Choroid plexus epithelial cell (primary cell): Measurements from ENCODE around the gene SPSB2.

Experiments used
- DNase-seq: peaks from one replicate; pipeline ENCODE4 v3.0.0-alpha.2; 2010; ENCODE audit warnings: low read depth
- H3K4me3 ChIP-seq: 2 replicates; pipeline ENCODE4 v1.5.1; 2011; ENCODE audit warnings: low read depth, mild to moderate bottlenecking, control low read depth, low read length, moderate library complexity
- TF ChIP-seq, protein P1 (sequence below): conservative IDR thresholded peaks from 2 replicates; pipeline ENCODE4 v1.5.1; 2011; ENCODE audit warnings: low read depth, mild to moderate bottlenecking, control low read depth, inconsistent platforms, low read length, moderate library complexity

The SPSB2 gene

DNA sequence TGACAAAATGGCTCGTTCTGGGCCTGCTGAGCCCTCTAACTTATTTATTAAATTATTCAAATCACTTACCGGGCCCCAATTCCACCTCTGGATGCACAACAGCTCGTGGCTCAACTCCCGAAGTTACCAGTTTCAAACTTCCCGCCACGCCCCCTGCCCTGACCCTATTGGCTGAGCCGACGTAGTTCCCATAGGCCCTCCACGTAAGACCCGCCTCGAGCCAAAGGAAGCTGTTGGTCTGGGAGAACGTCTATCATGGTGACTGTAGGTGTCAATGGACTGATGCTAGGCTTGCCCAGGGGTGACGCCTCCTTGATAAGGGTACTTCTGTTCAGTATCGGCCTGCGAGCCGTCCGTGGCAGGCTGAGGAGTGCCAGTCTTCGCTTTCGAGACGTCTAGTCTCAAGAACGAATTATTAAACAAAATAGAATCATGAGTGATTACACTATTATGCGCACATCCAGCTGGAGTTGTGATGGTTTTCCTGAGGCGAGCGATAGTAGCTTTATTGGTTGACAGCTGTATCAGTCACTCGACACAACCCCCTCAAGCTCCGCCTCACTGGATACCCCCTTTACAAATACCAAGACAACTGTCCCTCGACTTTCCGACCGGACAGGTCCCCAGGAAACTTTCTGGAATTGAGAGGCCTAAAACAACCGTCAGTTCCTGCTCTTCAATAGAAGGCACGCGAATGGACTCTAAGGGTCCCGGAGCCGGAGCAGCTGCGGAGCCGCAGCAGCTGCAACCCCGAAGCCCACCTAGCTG is 21.8 kb downstream of the SPSB2 start, which contains the start of gene CDCA3:
Gene CDCA3 (minus strand): TSS at position 134 of the 768 bp plus-strand sequence. CDS start 334 bp downstream, outside the sequence.
- H3K4me3 ChIP-seq = peak within 1 kb of the TSS; percentile 99
- peak; percentile 99 for DNase-seq
- TF ChIP-seq, protein P1, sequence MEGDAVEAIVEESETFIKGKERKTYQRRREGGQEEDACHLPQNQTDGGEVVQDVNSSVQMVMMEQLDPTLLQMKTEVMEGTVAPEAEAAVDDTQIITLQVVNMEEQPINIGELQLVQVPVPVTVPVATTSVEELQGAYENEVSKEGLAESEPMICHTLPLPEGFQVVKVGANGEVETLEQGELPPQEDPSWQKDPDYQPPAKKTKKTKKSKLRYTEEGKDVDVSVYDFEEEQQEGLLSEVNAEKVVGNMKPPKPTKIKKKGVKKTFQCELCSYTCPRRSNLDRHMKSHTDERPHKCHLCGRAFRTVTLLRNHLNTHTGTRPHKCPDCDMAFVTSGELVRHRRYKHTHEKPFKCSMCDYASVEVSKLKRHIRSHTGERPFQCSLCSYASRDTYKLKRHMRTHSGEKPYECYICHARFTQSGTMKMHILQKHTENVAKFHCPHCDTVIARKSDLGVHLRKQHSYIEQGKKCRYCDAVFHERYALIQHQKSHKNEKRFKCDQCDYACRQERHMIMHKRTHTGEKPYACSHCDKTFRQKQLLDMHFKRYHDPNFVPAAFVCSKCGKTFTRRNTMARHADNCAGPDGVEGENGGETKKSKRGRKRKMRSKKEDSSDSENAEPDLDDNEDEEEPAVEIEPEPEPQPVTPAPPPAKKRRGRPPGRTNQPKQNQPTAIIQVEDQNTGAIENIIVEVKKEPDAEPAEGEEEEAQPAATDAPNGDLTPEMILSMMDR = no peak

GRCh38 chr12:6850796-6851152 is 22.3 kb downstream of the SPSB2 start:
- DNase-seq = no peak
- TF ChIP-seq, protein P1 = no peak
- H3K4me3 ChIP-seq = peak overlapping the region; percentile 37

- no peak overlapping the region for H3K4me3 ChIP-seq
- TF ChIP-seq, protein P1 = no peak
- no peak for DNase-seq
Measured at GRCh38 chr12:6849976-6850560, 23.0 kb downstream of the SPSB2 start.

- TF ChIP-seq, protein P1 = no peak
- H3K4me3 ChIP-seq = no peak overlapping the region
- DNase-seq = no peak
Measured at GRCh38 chr12:6849427-6849826, 23.7 kb downstream of the SPSB2 start.

- DNase-seq = no peak
- no peak overlapping the region for H3K4me3 ChIP-seq
- TF ChIP-seq, protein P1 = no peak
Measured at GRCh38 chr12:6847676-6848075, 25.4 kb downstream of the SPSB2 start.

DNA sequence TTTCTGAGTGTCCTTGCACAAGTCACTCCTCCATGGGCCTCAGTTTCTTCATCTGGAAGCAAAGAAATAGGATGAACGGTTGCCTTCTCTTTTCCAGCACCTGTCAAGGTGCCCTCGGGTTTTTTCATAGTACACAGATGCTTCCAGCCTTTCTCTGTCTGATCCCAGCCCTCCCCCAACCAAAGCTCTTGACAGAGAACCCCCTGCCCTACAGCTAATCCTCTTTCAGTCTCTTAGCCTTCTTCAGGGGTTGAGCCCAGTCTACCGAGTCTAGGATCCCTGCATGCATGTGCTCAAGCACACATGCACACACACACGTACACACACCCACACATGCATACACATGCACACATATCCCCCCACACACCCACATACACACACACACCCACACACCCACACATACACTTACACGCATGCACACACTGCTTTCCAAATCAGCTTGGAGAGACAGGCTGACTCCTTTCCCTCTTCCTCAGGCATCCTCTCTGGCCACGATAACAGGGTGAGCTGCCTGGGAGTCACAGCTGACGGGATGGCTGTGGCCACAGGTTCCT is 26.7 kb downstream of the SPSB2 start:
- TF ChIP-seq, protein P1 = no peak
- H3K4me3 ChIP-seq = no peak overlapping the region
- no peak for DNase-seq
